K562 (cell line): Measurements from ENCODE around the gene DENND10. TPM values are rescaled to one million over a fixed set of nuclear protein-coding genes. Genes with fewer than 3 reads are reported as not detected.

Experiments used
- ARID2 ChIP-seq: fragments of 450-650 bp; IDR thresholded peaks from 2 replicates; pipeline ENCODE4 v1.6.1; 2017; ENCODE audit warnings: antibody characterized with exemption, mild to moderate bottlenecking
- PCBP1 ChIP-seq: fragments of 200-400 bp; formaldehyde crosslinking; IDR thresholded peaks from 2 replicates; pipeline ENCODE4 v1.6.1; 2018; ENCODE audit warnings: mild to moderate bottlenecking, low read depth, low read length; ENCODE audit not compliant: poor library complexity, severe bottlenecking
- POLR2G ChIP-seq: fragments of 200-400 bp; formaldehyde crosslinking; IDR thresholded peaks from 2 replicates; pipeline ENCODE4 v1.6.1; 2017; ENCODE audit warnings: low read depth, mild to moderate bottlenecking, antibody characterized with exemption, low read length, moderate library complexity
- RAD21 ChIP-seq, 2 experiments: fragments of 250-450 bp in 1 of 2; fragments of 450-650 bp in 1 of 2; sonication (Bioruptor Pico) in 1 of 2; formaldehyde crosslinking in 1 of 2; IDR thresholded peaks in 1 of 2; conservative IDR thresholded peaks in 1 of 2; 2 replicates each; pipeline versions ENCODE4 v1.4.0 to v1.8.0; 2020 to 2022; ENCODE audit warnings: mild to moderate bottlenecking in 2 of 2, moderate library complexity in 1 of 2
- RBM17 ChIP-seq: fragments of 200-400 bp; formaldehyde crosslinking; IDR thresholded peaks from 2 replicates; pipeline ENCODE4 v1.6.1; 2017; ENCODE audit warnings: low read depth, mild to moderate bottlenecking, low read length, borderline replicate concordance
- SIN3B ChIP-seq: fragments of 450-650 bp; IDR thresholded peaks from 2 replicates; pipeline ENCODE4 v1.6.1; 2017; ENCODE audit warnings: low read depth, mild to moderate bottlenecking, moderate library complexity
- STAG1 ChIP-seq: sonication (generic); formaldehyde crosslinking; IDR thresholded peaks from 2 replicates; pipeline ENCODE4 v1.5.0; 2020; ENCODE audit warnings: missing genetic modification reagents, borderline replicate concordance
- ZNF764 ChIP-seq: fragments of 250-450 bp; sonication (Bioruptor Pico); IDR thresholded peaks from 2 replicates; pipeline ENCODE4 v1.4.0; 2020; ENCODE audit warnings: low read depth, mild to moderate bottlenecking, moderate library complexity
- polyA plus RNA-seq, 8 experiments: library from polyadenylated mRNA; depleted of rRNA in 4 of 8; stranded (reverse) in 5 of 8; unstranded in 3 of 8; fragments of >200 nt; fragmentation: Nextera tagmentation in 2 of 8; fragmentation: Illumina TruSeq in 1 of 8; extraction: Ambion mirVana in 2 of 8; extraction: Trizol in 1 of 8; gene quantifications; 2 replicates each; pipeline versions ENCODE4 v1.2.1 to v1.2.3, GENCODE V29; 2011 to 2014; ENCODE audit warnings: inconsistent platforms in 1 of 8, missing spikeins in 1 of 8
- total RNA-seq, 7 experiments: library from RNA; depleted of rRNA in 6 of 7; stranded (reverse); fragments of >200 nt in 6 of 7; fragmentation: Illumina TruSeq in 2 of 7; extraction: Trizol in 2 of 7; gene quantifications; 2 replicates each; pipeline versions ENCODE4 v1.2.1 to v1.2.3, GENCODE V29; 2011 to 2021; ENCODE audit warnings: low replicate concordance in 1 of 7
- TF ChIP-seq, protein P1 (sequence below), 2 experiments: fragments of 450-650 bp; formaldehyde crosslinking in 1 of 2; IDR thresholded peaks; 2 replicates each; pipeline versions ENCODE4 v1.4.0 to v1.6.1; 2014 to 2020; ENCODE audit warnings: mild to moderate bottlenecking in 2 of 2, borderline replicate concordance in 1 of 2, low read depth in 1 of 2
- TF ChIP-seq, protein P2 (sequence below): sonication (generic); formaldehyde crosslinking; IDR thresholded peaks from 2 replicates; pipeline ENCODE4 v1.8.0; 2022; ENCODE audit warnings: missing genetic modification reagents, mild to moderate bottlenecking, borderline replicate concordance

DENND10 gene
- total and polyA plus RNA-seq, 9 of the 15 experiments (the other 6 are each of a cell fraction or from before 2014, with no cell fraction given) = 9.4 to 20.0 (median 12.5) TPM

DNA sequence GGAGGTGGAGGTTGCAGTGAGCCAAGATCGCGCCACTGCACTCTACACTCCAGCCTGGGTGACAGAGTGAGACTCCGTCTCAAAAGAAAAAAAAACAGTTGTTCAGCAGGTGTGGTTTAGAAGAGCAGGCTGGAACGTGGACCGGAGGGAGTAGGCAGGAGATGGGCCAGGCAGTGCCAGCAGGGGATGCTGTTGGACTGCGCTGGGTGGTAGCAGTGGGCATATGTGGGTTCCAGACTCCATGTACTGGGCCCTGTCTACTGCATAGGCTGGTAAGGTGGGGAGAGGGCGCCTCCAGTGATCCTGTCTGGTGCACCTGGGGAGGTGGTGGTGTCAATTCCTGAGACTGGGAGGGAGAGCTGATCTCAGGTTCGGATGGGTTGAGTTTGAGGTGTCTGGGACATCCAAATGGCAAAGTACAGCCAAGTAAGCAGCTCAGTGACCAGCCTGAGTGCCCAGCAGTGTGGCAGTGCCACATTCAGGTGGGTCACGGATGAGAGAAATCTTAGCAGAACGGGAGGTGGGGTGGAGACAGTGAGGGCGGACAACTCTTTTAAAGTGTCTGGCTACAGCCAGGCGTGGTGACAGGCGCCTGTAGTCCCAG, 35.7 kb downstream of the DENND10 start (continued):
- TF ChIP-seq, protein P1, sequence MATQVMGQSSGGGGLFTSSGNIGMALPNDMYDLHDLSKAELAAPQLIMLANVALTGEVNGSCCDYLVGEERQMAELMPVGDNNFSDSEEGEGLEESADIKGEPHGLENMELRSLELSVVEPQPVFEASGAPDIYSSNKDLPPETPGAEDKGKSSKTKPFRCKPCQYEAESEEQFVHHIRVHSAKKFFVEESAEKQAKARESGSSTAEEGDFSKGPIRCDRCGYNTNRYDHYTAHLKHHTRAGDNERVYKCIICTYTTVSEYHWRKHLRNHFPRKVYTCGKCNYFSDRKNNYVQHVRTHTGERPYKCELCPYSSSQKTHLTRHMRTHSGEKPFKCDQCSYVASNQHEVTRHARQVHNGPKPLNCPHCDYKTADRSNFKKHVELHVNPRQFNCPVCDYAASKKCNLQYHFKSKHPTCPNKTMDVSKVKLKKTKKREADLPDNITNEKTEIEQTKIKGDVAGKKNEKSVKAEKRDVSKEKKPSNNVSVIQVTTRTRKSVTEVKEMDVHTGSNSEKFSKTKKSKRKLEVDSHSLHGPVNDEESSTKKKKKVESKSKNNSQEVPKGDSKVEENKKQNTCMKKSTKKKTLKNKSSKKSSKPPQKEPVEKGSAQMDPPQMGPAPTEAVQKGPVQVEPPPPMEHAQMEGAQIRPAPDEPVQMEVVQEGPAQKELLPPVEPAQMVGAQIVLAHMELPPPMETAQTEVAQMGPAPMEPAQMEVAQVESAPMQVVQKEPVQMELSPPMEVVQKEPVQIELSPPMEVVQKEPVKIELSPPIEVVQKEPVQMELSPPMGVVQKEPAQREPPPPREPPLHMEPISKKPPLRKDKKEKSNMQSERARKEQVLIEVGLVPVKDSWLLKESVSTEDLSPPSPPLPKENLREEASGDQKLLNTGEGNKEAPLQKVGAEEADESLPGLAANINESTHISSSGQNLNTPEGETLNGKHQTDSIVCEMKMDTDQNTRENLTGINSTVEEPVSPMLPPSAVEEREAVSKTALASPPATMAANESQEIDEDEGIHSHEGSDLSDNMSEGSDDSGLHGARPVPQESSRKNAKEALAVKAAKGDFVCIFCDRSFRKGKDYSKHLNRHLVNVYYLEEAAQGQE (IDR thresholded peaks at IDR 0.05; ENCODE audit: borderline replicate concordance) = 0 out of 2 replicates have a peak, but pooled peaks have one; percentile 43
- TF ChIP-seq, protein P1 (CRISPR knock-in tag; IDR thresholded peaks at IDR 0.05; ENCODE audit: low read depth) = no peak
- no peak for TF ChIP-seq ZNF764 (CRISPR knock-in tag)
- TF ChIP-seq RBM17 = no peak
- TF ChIP-seq STAG1 (CRISPR knock-in tag) = peak; percentile 33; the same call in 1 of the 2 replicates
- TF ChIP-seq PCBP1 = no peak
- 0 out of 2 replicates have a peak, but pooled peaks have one; percentile 34 for TF ChIP-seq POLR2G
- TF ChIP-seq, protein P2, sequence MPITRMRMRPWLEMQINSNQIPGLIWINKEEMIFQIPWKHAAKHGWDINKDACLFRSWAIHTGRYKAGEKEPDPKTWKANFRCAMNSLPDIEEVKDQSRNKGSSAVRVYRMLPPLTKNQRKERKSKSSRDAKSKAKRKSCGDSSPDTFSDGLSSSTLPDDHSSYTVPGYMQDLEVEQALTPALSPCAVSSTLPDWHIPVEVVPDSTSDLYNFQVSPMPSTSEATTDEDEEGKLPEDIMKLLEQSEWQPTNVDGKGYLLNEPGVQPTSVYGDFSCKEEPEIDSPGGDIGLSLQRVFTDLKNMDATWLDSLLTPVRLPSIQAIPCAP (CRISPR knock-in tag) = no peak
- TF ChIP-seq ARID2 = peak; percentile 9; the same call in 1 of the 2 replicates
- TF ChIP-seq RAD21 (CRISPR knock-in tag; conservative IDR thresholded peaks at IDR 0.05 in 1 of 2, IDR thresholded peaks at IDR 0.05 in 1 of 2) = peak; percentile 22 to 51; a peak in 3 of 4 replicates
- no peak for TF ChIP-seq SIN3B
